ENCODE data around the gene SMAD4.

Gene SMAD4

DNA sequence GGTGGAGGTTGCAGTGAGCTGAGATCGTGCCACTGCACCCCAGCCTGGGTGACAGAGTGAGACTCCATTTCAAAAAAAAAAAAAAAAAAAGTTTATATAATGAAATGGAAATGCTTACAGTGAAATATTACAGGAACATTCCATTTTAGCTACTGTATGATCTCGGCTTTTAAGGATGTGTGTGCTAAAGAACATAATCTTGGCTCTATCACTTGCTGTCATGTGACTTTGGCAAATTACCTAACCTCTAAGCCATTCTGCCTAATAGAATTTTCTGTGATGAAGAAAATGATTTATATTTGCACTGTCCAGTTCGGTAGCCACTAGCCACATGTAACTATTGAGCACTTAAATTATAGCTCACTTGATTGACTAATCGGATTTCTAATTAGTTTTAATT lies 36.3 kb downstream of the SMAD4 start:
- DNase-seq, result no peak
- Histone ChIP-seq H3K56ac (ENCODE audit: low read length) (no peak overlapping the region), H3K36me3 (ENCODE audit: control insufficient read depth, insufficient read depth, low read length) (peaks cover 3% of the 10 kb centered on the region), H3K4ac (ENCODE audit: low read depth, low read length) (no peak overlapping the region), H3K18ac (ENCODE audit: low read length) (no peak overlapping the region), H3K79me1 (ENCODE audit: low read length) (no peaks in the 10 kb centered on the region), H3K23ac (ENCODE audit: low read length) (no peak overlapping the region), H4K8ac (ENCODE audit: low read depth, low read length) (no peak overlapping the region), H3K4me2 (ENCODE audit: low read length) (no peak overlapping the region), H2BK5ac (ENCODE audit: low read length) (no peak overlapping the region), H2AK5ac (ENCODE audit: low read length) (no peak overlapping the region), H3K4me3 (ENCODE audit: low read length) (no peak overlapping the region), H3K27ac (ENCODE audit: low read depth, low read length) (no peak overlapping the region), H2BK15ac (replicated peaks; ENCODE audit: low read depth) (no peak overlapping the region), H3K27me3 (ENCODE audit: insufficient read depth, low read length, poor library complexity) (no peaks in the 10 kb centered on the region), H3K79me2 (ENCODE audit: control insufficient read depth, insufficient read depth, low read length) (no peaks in the 10 kb centered on the region), H2BK120ac (ENCODE audit: low read depth, low read length) (no peak overlapping the region), H3K4me1 (ENCODE audit: control insufficient read depth, low read depth, low read length) (no peaks in the 10 kb centered on the region), H4K5ac (ENCODE audit: low read length) (no peak overlapping the region), H3K9ac (ENCODE audit: low read length) (no peak overlapping the region)
- WGBS (ENCODE audit: extremely low coverage, insufficient coverage, low lambda C conversion rate), result no CpG with 5 or more reads among the region's 4 CpGs

DNA sequence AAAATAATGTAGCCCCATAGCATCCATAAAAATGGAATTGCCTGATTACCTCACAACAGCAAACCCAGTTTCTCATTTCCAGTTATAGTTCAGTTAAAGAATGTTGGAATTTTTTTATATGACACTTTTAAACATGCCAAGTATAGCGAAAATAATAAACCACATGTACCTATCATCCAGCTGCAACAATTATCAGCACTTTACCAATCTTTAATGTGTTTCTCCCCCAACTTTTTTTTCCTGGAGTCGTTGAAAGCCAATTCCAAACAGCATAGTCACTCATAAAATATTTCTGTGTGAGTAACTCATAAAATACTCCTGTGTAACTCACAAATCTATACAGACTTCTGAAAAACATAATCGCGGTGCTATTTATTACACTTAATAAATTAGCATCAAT lies 38.1 kb downstream of the SMAD4 start:
- Histone ChIP-seq H4K5ac (ENCODE audit: low read length) (no peak overlapping the region), H2AK5ac (ENCODE audit: low read length) (no peak overlapping the region), H2BK5ac (ENCODE audit: low read length) (no peak overlapping the region), H3K27ac (ENCODE audit: low read depth, low read length) (no peak overlapping the region), H2BK120ac (ENCODE audit: low read depth, low read length) (no peak overlapping the region), H3K79me1 (ENCODE audit: low read length) (no peaks in the 10 kb centered on the region), H4K8ac (ENCODE audit: low read depth, low read length) (no peak overlapping the region), H2BK15ac (replicated peaks; ENCODE audit: low read depth) (no peak overlapping the region), H3K4me3 (ENCODE audit: low read length) (no peak overlapping the region), H3K79me2 (ENCODE audit: control insufficient read depth, insufficient read depth, low read length) (no peaks in the 10 kb centered on the region), H3K4me2 (ENCODE audit: low read length) (no peak overlapping the region), H3K27me3 (ENCODE audit: insufficient read depth, low read length, poor library complexity) (no peaks in the 10 kb centered on the region), H3K4ac (ENCODE audit: low read depth, low read length) (no peak overlapping the region), H3K4me1 (ENCODE audit: control insufficient read depth, low read depth, low read length) (no peaks in the 10 kb centered on the region), H3K9ac (ENCODE audit: low read length) (no peak overlapping the region), H3K23ac (ENCODE audit: low read length) (no peak overlapping the region), H3K18ac (ENCODE audit: low read length) (no peak overlapping the region), H3K36me3 (ENCODE audit: control insufficient read depth, insufficient read depth, low read length) (peaks cover 3% of the 10 kb centered on the region), H3K56ac (ENCODE audit: low read length) (no peak overlapping the region)
- no CpG with 5 or more reads among the region's 4 CpGs for WGBS (ENCODE audit: extremely low coverage, insufficient coverage, low lambda C conversion rate)
- no peak for DNase-seq

DNA sequence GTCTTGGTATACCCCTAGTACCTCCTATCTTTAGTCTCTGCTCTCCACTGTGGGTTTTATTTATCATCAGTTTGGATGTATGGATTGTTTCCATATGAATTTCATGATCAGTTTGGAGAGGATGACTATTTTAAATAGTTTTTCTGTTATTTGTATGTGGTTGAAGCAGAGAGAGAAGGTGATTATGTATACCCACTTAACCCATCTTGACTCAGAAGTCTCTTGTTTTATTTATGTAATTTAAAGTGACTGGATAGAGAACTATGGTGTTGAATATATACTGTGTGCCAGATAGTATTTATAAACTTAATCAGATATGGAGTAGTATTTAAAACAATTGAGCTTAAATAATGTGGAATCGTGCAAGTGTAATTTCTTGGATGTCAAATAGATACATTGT lies 39.9 kb downstream of the SMAD4 start:
- Histone ChIP-seq H3K4me2 (ENCODE audit: low read length) (no peak overlapping the region), H2BK5ac (ENCODE audit: low read length) (no peak overlapping the region), H2AK5ac (ENCODE audit: low read length) (no peak overlapping the region), H3K56ac (ENCODE audit: low read length) (no peak overlapping the region), H3K27me3 (ENCODE audit: insufficient read depth, low read length, poor library complexity) (no peaks in the 10 kb centered on the region), H4K5ac (ENCODE audit: low read length) (no peak overlapping the region), H3K79me2 (ENCODE audit: control insufficient read depth, insufficient read depth, low read length) (no peaks in the 10 kb centered on the region), H3K23ac (ENCODE audit: low read length) (no peak overlapping the region), H3K4me3 (ENCODE audit: low read length) (no peak overlapping the region), H3K4ac (ENCODE audit: low read depth, low read length) (no peak overlapping the region), H2BK15ac (replicated peaks; ENCODE audit: low read depth) (no peak overlapping the region), H4K8ac (ENCODE audit: low read depth, low read length) (no peak overlapping the region), H2BK120ac (ENCODE audit: low read depth, low read length) (no peak overlapping the region), H3K4me1 (ENCODE audit: control insufficient read depth, low read depth, low read length) (no peaks in the 10 kb centered on the region), H3K36me3 (ENCODE audit: control insufficient read depth, insufficient read depth, low read length) (peaks cover 3% of the 10 kb centered on the region), H3K27ac (ENCODE audit: low read depth, low read length) (no peak overlapping the region), H3K79me1 (ENCODE audit: low read length) (no peaks in the 10 kb centered on the region), H3K18ac (ENCODE audit: low read length) (no peak overlapping the region), H3K9ac (ENCODE audit: low read length) (no peak overlapping the region)
- WGBS (ENCODE audit: extremely low coverage, insufficient coverage, low lambda C conversion rate), result no CpG with 5 or more reads among the region's 1 CpG
- no peak for DNase-seq

DNA sequence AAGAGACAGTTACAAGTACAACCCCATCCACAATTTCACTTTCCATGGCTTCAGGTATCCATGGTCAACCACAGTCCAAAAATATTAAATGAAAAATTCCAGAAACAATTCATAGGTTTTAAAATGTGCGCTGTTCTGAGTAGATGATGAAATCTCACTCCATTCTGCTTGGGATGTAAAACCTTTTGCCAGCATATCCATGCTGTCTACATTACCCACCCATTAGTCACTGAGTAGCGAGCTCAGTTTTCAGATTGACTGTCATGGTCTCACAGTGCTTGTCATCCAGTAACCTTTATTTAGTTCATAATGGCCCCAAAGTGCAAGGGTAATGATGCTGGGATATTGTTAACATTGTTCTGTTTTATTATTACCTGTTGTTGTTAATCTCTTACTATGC lies 40.5 kb downstream of the SMAD4 start:
- DNase-seq, result peak; percentile 39

DNA sequence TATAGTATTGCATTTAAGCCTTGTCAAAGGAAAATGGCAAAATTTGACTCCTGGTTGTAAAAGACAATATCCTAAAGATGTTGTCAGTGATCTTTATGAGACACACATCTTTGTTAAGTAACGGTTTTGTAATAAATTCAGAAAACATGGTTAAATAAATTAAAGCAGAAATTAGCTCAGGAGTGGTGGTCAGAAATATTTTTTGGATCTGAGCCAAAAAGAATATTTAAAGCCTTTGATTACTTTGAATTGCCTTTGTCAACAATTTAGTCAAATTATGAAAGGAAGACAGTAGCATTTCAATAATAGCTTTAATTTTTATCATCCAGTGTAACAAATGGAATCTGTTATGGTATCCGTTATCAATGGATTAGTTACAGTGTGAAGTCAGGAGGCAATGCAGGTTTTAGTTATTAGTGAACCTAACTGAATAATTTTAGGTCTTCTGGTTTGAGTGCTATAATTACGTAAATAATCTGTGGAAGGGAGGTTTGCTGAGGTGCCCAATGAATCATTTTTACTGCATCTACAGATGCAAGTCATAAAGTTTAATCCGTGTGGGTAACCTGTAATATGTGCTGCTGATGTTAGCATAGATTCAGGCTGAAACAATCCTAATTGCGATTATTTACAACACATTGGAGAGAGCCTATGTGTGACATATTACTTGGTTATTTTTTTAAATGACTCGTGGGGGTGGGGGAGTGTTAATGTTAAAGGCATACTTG lies 42.7 kb downstream of the SMAD4 start:
- Histone ChIP-seq H3K27me3 (ENCODE audit: insufficient read depth, low read length, poor library complexity) (no peaks in the 10 kb centered on the region), H3K4ac (ENCODE audit: low read depth, low read length) (no peak overlapping the region), H3K18ac (ENCODE audit: low read length) (no peak overlapping the region), H3K79me2 (ENCODE audit: control insufficient read depth, insufficient read depth, low read length) (no peaks in the 10 kb centered on the region), H3K4me2 (ENCODE audit: low read length) (no peak overlapping the region), H3K27ac (ENCODE audit: low read depth, low read length) (no peak overlapping the region), H3K36me3 (ENCODE audit: control insufficient read depth, insufficient read depth, low read length) (no peaks in the 10 kb centered on the region), H3K23ac (ENCODE audit: low read length) (no peak overlapping the region), H2BK15ac (replicated peaks; ENCODE audit: low read depth) (no peak overlapping the region), H3K4me3 (ENCODE audit: low read length) (no peak overlapping the region), H3K56ac (ENCODE audit: low read length) (no peak overlapping the region), H2AK5ac (ENCODE audit: low read length) (no peak overlapping the region), H2BK120ac (ENCODE audit: low read depth, low read length) (no peak overlapping the region), H3K9ac (ENCODE audit: low read length) (no peak overlapping the region), H4K5ac (ENCODE audit: low read length) (no peak overlapping the region), H3K79me1 (ENCODE audit: low read length) (no peaks in the 10 kb centered on the region), H2BK5ac (ENCODE audit: low read length) (no peak overlapping the region), H4K8ac (ENCODE audit: low read depth, low read length) (no peak overlapping the region), H3K4me1 (ENCODE audit: control insufficient read depth, low read depth, low read length) (no peaks in the 10 kb centered on the region)
- no peak for DNase-seq
- no CpG with 5 or more reads among the region's 6 CpGs for WGBS (ENCODE audit: extremely low coverage, insufficient coverage, low lambda C conversion rate)

More for the DNA sequence above, 40.5 kb downstream of the SMAD4 start:
- no peak overlapping the region for H2AK5ac ChIP-seq (ENCODE audit: low read length)
- no peak overlapping the region for H2BK5ac ChIP-seq (ENCODE audit: low read length)
- H3K4me3 ChIP-seq (ENCODE audit: low read length), result no peak overlapping the region
- H3K9ac ChIP-seq (ENCODE audit: low read length), result no peak overlapping the region
- no peak overlapping the region for H3K56ac ChIP-seq (ENCODE audit: low read length)
- H3K79me2 ChIP-seq (ENCODE audit: control insufficient read depth, insufficient read depth, low read length), result no peaks in the 10 kb centered on the region
- no peak overlapping the region for H4K5ac ChIP-seq (ENCODE audit: low read length)
- no CpG with 5 or more reads among the region's 2 CpGs for WGBS (ENCODE audit: extremely low coverage, insufficient coverage, low lambda C conversion rate)
- H3K36me3 ChIP-seq (ENCODE audit: control insufficient read depth, insufficient read depth, low read length), result peaks cover 1% of the 10 kb centered on the region
- H3K18ac ChIP-seq (ENCODE audit: low read length), result no peak overlapping the region
- no peak overlapping the region for H2BK120ac ChIP-seq (ENCODE audit: low read depth, low read length)
- no peaks in the 10 kb centered on the region for H3K4me1 ChIP-seq (ENCODE audit: control insufficient read depth, low read depth, low read length)
- H3K27me3 ChIP-seq (ENCODE audit: insufficient read depth, low read length, poor library complexity), result no peaks in the 10 kb centered on the region
- no peak overlapping the region for H2BK15ac ChIP-seq (replicated peaks; ENCODE audit: low read depth)
- H3K4ac ChIP-seq (ENCODE audit: low read depth, low read length), result no peak overlapping the region
- no peak overlapping the region for H3K4me2 ChIP-seq (ENCODE audit: low read length)
- H3K23ac ChIP-seq (ENCODE audit: low read length), result no peak overlapping the region
- H3K27ac ChIP-seq (ENCODE audit: low read depth, low read length), result no peak overlapping the region
- H4K8ac ChIP-seq (ENCODE audit: low read depth, low read length), result no peak overlapping the region
- H3K79me1 ChIP-seq (ENCODE audit: low read length), result no peaks in the 10 kb centered on the region

DNA sequence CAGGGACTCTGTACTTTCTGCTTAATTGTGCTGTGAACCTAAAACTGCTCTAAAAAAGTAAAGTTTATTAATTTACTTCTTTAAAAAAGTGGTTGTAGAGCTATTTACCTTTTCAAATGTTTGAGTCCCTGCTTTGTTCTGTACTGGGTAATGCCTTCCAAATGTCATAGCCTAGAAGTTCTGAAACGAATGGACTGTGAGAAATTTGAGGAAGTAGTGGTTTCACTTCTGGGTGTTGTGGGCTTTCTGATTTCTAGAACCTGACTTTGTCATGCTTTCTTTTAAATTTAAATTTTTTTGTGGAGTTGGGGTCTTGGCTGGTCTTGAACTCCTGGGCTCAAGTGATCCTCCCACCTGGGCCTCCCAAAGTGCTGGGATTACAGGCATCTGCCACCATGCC lies 44.6 kb downstream of the SMAD4 start:
- Histone ChIP-seq H3K18ac (ENCODE audit: low read length) (no peak overlapping the region), H4K8ac (ENCODE audit: low read depth, low read length) (no peak overlapping the region), H3K79me2 (ENCODE audit: control insufficient read depth, insufficient read depth, low read length) (no peaks in the 10 kb centered on the region), H4K5ac (ENCODE audit: low read length) (no peak overlapping the region), H3K79me1 (ENCODE audit: low read length) (no peaks in the 10 kb centered on the region), H2BK5ac (ENCODE audit: low read length) (no peak overlapping the region), H3K27me3 (ENCODE audit: insufficient read depth, low read length, poor library complexity) (no peaks in the 10 kb centered on the region), H3K27ac (ENCODE audit: low read depth, low read length) (no peak overlapping the region), H2BK15ac (replicated peaks; ENCODE audit: low read depth) (no peak overlapping the region), H3K36me3 (ENCODE audit: control insufficient read depth, insufficient read depth, low read length) (no peaks in the 10 kb centered on the region), H3K4me2 (ENCODE audit: low read length) (no peak overlapping the region), H3K23ac (ENCODE audit: low read length) (no peak overlapping the region), H3K4me3 (ENCODE audit: low read length) (no peak overlapping the region), H3K9ac (ENCODE audit: low read length) (no peak overlapping the region), H3K56ac (ENCODE audit: low read length) (no peak overlapping the region), H2BK120ac (ENCODE audit: low read depth, low read length) (no peak overlapping the region), H2AK5ac (ENCODE audit: low read length) (no peak overlapping the region), H3K4ac (ENCODE audit: low read depth, low read length) (no peak overlapping the region), H3K4me1 (ENCODE audit: control insufficient read depth, low read depth, low read length) (no peaks in the 10 kb centered on the region)
- WGBS (ENCODE audit: extremely low coverage, insufficient coverage, low lambda C conversion rate), result no CpG with 5 or more reads among the region's 1 CpG
- DNase-seq, result no peak

All from mesendoderm (in vitro differentiated cells).